Measurements from ENCODE around the gene BPIFB3. TPM values are rescaled to one million over a fixed set of nuclear protein-coding genes. Genes with fewer than 3 reads are reported as not detected.
"Not testable (repeated sequence)": the region's sequence is repeated elsewhere in the genome, so short reads cannot be mapped to it uniquely, and the experiment has no call there.

The BPIFB3 gene
- total RNA-seq, 3 donors from 2014 or later: not detected

DNA sequence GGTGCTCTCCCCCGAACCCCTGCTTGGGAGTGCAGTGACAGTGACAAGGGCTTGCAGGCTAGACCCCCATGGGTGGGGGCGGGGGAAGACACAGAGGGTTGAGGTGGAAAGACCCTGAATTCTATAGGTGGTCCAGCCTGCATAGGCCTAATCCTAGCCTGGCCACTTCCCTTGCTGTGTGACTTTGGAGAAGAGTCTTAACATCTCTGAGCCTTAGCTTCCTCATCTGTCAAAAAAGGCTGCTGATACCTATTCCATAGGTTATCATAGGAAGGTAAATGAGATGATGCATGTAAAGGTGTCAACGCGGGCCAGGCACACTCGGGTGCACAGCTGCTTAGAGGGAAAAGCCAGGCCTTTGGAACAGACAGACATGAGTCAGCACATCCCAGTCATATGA lies 41.5 kb downstream of the BPIFB3 start:
- Mint-ChIP-seq H3K36me3 (ENCODE audit: insufficient read depth) (no peaks in the 10 kb centered on the region), H3K9me3 (no peaks in the 10 kb centered on the region), H3K4me1 (ENCODE audit: low read depth) (peaks cover 3% of the 10 kb centered on the region), H3K27me3 (ENCODE audit: low read depth) (no peaks in the 10 kb centered on the region), H3K4me3 (no peak overlapping the region)
- DNase-seq: no peak
- ATAC-seq: no peak

DNA sequence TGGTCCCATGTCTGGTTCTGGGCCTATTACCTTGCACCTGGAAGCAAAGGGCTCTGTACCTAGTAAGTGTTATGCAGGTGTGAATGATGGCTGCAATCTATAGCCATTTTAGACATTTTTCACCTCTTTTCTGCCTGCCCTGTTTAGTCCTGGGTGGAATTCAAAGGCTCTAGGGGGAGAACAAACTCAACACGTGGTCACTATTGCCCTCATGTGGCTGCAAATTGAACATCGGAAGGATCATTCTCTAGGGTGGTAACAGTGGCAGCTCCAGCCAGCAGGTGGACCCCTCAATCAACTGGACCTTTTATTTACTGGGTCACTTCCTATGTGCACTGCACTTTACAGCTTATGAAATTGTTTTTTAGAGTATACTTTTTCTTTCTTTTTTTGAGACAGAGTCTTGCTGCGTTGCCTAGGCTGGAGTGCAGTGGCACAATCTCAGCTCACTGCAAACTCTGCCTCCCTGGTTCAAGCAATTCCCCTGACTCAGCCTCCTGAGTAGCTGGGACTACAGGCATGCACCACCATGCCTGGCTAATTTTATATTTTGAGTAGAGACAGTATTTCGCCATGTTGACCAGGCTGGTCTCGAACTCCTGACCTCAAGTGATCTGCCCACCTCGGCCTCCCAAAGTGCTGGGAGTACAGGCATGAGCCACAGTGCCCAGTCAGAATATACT lies 42.3 kb downstream of the BPIFB3 start:
- ATAC-seq: peak; percentile 76 to 78
- H3K4me3 Mint-ChIP-seq; H3K9me3 Mint-ChIP-seq; H3K36me3 Mint-ChIP-seq (ENCODE audit: insufficient read depth); H3K27me3 Mint-ChIP-seq (ENCODE audit: low read depth); H3K4me1 Mint-ChIP-seq (ENCODE audit: low read depth): not testable (repeated sequence)
- DNase-seq: peak; percentile 22

DNA sequence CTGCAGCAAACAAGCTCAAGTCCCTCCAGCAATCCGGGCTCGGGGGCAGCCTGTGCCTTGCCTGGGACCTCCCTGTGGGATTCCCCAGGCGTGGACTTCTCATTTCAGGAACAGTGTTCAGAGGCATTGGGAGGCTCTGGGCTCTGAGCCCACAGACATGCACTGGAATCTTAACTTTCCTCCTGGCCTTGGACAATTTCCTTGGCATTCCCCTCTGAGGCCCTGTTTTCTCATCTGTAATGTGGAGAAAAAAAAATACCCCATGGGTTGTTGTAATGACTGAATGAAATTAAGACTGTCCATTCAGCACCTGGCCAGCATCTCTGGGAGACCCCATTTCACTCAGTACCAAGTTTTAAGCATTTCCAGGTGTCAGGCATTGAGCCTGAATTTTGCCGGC lies 43.3 kb downstream of the BPIFB3 start:
- ATAC-seq (no peak), DNase-seq (no peak)
- Mint-ChIP-seq H3K4me3 (no peak overlapping the region), H3K9me3 (no peaks in the 10 kb centered on the region), H3K36me3 (ENCODE audit: insufficient read depth) (no peaks in the 10 kb centered on the region), H3K27me3 (ENCODE audit: low read depth) (no peaks in the 10 kb centered on the region), H3K4me1 (ENCODE audit: low read depth) (peaks cover 3% of the 10 kb centered on the region)

DNA sequence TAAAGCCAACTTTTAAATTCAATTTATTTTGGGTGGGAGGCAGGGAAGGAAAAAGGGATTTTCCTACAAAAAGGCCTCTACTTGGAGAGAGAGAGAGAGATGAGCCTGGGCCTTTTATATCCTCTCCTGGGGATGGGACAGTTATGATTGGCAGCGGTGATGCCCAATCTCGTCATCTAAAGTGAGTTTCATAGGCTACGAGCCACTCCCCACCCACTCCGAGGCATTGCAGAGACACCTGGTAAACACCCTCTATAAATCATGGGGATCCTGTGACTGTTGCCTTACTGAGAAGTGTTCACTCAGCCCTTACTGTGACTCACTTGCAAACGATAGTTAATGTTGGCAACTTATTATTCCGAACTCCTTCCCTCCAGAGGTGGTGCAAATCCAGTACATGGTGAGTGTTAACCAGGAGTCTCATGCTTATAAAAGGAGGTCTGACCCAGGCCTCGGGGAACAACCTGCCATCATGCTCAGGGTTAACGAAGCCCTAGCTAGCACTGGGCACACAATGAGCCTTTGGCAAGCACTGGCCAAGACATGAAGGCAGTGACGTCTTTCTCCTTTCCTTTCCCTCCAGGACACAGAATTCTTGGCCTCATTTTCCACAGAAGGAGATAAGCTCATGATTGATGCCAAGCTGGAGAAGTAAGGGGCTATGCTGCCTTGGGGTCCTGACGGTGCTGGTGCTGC lies 46.3 kb downstream of the BPIFB3 start:
- peaks cover 3% of the 10 kb centered on the region for H3K4me1 Mint-ChIP-seq (ENCODE audit: low read depth)
- H3K27me3 Mint-ChIP-seq (ENCODE audit: low read depth): no peaks in the 10 kb centered on the region
- no peak overlapping the region for H3K4me3 Mint-ChIP-seq
- no peaks in the 10 kb centered on the region for H3K36me3 Mint-ChIP-seq (ENCODE audit: insufficient read depth)
- DNase-seq (no peak), ATAC-seq (no peak)
- no peaks in the 10 kb centered on the region for H3K9me3 Mint-ChIP-seq

DNA sequence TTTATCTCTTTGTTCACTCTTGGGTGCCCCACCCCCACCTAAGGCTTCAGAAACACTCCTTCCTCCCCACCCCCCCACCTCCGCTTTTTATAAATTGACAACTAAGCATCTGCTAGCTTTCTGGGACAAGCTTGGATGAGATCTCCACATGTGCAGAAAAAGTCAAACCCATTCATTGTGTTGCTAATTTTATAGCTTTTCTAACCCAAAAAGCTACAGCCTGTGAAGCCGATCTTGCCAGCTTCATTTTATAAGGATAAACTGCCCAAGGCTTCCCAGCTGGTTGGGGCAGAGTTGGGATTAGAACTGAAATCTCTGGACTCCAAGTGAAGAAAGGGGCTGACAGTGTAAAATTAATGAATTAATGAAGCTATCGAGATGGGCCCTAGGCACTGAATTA lies 49.9 kb downstream of the BPIFB3 start:
- no peaks in the 10 kb centered on the region for H3K27me3 Mint-ChIP-seq (ENCODE audit: low read depth)
- no peaks in the 10 kb centered on the region for H3K36me3 Mint-ChIP-seq (ENCODE audit: insufficient read depth)
- no peaks in the 10 kb centered on the region for H3K4me1 Mint-ChIP-seq (ENCODE audit: low read depth)
- DNase-seq: no peak
- no peaks in the 10 kb centered on the region for H3K9me3 Mint-ChIP-seq
- no peak for ATAC-seq
- no peak overlapping the region for H3K4me3 Mint-ChIP-seq

DNA sequence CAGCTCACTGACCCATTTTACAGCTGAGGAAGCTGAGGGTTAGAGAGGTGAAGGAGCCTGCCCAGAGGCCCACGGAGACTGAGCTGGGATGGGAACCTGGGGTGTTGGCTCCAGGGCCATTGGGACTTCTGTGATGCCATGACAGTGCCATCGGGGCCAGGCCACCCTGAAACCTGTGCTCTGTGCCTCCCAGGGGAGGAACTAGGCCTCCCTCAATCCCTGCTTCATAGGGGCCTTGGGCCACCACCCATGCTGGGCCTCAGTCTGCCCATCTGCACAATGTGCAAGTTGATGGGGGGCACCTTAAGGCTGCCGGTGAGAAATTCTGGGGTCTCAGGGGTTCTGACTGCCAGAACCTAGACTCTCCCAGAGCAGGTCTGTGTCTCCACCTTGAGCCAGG lies 50.6 kb downstream of the BPIFB3 start:
- H3K4me1 Mint-ChIP-seq (ENCODE audit: low read depth): no peaks in the 10 kb centered on the region
- DNase-seq (no peak), ATAC-seq (no peak)
- no peaks in the 10 kb centered on the region for H3K27me3 Mint-ChIP-seq (ENCODE audit: low read depth)
- H3K36me3 Mint-ChIP-seq (ENCODE audit: insufficient read depth): no peaks in the 10 kb centered on the region
- no peaks in the 10 kb centered on the region for H3K9me3 Mint-ChIP-seq
- no peak overlapping the region for H3K4me3 Mint-ChIP-seq

DNA sequence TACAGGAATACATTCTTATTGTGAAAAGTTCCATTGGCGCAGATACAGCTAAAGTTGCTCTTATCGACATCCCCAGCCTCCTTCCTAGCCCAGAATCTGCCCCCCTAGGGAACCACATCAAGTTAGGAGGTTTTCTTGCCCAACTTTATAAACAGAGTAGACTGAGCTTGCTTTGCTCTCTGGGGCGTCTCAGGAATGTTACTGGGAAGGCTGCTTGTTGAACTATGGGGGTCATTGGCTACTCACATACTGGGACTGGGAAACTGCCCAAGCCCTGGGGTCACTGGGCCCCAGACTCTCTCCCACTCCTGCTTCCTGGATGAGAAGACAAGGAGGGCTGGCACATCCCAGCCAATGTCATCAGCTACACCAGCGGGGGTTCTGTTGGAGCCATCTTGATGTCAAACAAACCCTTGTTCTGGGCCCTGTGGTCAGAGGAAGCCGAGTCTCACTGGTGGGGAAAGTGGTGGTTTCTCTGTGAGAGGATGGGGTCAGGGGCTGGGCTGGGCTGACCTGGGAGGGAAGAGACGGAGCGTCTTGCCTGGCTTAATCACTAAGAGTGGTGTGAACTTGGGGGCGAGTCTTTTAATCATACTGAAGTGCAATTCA lies 51.7 kb downstream of the BPIFB3 start:
- Mint-ChIP-seq H3K9me3 (no peaks in the 10 kb centered on the region), H3K36me3 (ENCODE audit: insufficient read depth) (no peaks in the 10 kb centered on the region), H3K27me3 (ENCODE audit: low read depth) (no peaks in the 10 kb centered on the region), H3K4me3 (no peak overlapping the region), H3K4me1 (ENCODE audit: low read depth) (no peaks in the 10 kb centered on the region)
- DNase-seq: no peak
- no peak for ATAC-seq

DNA sequence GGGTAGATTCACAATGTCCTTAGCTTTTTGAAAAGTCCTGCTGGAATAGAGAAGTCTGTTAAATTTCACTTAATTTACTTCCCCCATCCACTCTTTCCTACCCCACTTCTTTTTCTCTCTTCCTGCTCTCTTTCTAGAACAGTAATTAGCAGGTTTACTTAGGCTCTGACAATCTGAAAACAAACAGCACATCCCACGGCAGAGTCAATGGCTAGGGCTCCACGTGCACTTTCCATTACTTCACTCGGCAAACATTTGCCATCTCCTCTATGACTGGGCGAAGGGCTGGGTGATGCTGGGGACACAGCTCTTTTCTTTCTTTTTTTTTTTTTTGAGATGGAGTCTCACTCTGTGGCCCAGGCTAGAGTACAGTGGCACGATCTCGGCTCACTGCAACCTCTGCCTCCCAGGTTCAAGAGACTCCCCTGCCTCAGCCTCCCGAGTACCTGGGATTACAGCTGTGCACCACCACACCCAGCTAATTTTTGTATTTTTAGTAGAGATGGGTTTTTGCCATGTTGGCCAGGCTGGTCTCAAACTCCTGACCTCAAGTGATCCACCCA lies 52.4 kb downstream of the BPIFB3 start:
- not testable (repeated sequence) for H3K4me3 Mint-ChIP-seq; H3K9me3 Mint-ChIP-seq; DNase-seq; ATAC-seq; H3K36me3 Mint-ChIP-seq (ENCODE audit: insufficient read depth); H3K4me1 Mint-ChIP-seq (ENCODE audit: low read depth); H3K27me3 Mint-ChIP-seq (ENCODE audit: low read depth)

DNA sequence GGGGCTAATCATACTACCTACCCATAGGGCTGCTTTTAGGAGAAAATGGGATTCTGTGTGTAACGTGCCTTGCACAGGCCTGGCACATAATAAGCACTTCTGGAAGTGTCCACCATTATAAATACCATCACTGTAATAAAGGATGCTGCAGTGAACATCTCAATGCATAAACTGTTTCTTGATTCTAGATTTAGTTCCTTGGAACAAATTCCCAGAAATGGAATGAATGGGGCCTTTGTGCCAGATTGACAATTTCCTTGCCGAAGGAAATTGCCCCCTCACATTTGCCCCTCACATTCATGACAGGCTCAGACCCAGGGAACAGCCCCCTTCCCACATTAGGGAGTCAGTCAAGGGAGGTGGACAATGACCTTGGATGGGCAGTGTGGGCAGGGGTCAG lies 55.0 kb downstream of the BPIFB3 start:
- Mint-ChIP-seq H3K4me1 (ENCODE audit: low read depth) (no peaks in the 10 kb centered on the region), H3K9me3 (no peaks in the 10 kb centered on the region), H3K4me3 (no peak overlapping the region), H3K36me3 (ENCODE audit: insufficient read depth) (no peaks in the 10 kb centered on the region), H3K27me3 (ENCODE audit: low read depth) (no peaks in the 10 kb centered on the region)
- no peak for ATAC-seq
- no peak for DNase-seq

DNA sequence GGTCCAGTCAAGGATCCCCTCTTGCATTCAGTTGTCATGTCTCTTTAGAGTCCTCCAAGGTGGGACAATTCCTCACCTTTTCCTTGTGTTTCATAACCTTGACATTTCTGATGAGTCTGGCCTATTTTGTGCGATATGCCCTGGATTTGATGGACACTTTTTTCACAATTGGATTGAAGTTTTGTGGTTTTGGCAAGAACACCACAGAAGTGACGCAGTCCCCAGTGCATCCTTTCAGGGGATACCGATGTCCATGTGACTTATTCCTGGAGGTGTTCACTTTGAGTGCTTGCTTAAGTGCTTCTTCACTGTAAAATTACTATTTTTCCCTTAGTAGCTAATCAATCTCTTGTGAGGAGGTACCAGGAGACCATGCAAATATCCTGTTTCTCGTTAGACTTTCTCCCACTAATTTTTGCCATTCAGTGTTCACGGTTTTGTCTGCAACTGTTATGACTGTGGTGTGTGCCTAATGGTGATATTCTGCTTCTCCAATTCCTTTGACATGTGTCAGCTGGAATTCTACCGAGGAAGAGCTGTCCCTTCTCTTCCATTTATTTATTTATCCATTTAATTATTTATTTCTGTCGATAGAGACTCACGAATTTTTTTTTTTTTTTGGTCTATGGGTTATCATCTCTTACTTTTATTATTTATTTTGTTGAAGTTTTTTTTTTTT lies 56.6 kb downstream of the BPIFB3 start:
- no peaks in the 10 kb centered on the region for H3K9me3 Mint-ChIP-seq
- no peak for ATAC-seq
- peaks cover 2% of the 10 kb centered on the region for H3K27me3 Mint-ChIP-seq (ENCODE audit: low read depth)
- no peaks in the 10 kb centered on the region for H3K36me3 Mint-ChIP-seq (ENCODE audit: insufficient read depth)
- no peak for DNase-seq
- no peaks in the 10 kb centered on the region for H3K4me1 Mint-ChIP-seq (ENCODE audit: low read depth)
- no peak overlapping the region for H3K4me3 Mint-ChIP-seq

DNA sequence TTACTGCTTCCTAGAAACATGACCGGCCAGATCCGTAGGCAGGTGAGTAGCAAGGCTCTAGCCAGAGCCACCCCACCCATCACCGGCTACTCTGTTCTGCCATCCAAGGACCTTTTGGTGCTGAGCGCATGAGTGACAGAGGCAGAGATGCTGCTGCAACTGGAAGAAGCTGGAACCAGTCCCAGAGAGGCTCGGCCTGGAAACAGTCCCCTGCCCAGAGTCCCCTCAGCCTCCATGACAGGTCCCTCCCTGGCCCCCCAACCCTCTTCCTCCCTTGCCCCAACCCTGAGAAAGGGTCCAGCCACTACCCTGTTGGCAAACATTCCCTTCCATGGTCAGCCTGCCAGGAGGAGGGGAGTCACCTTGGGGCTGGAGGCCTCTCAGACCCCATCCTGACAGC lies 57.6 kb downstream of the BPIFB3 start:
- H3K36me3 Mint-ChIP-seq (ENCODE audit: insufficient read depth): no peaks in the 10 kb centered on the region
- H3K4me3 Mint-ChIP-seq: no peak overlapping the region
- H3K9me3 Mint-ChIP-seq: no peaks in the 10 kb centered on the region

DNA sequence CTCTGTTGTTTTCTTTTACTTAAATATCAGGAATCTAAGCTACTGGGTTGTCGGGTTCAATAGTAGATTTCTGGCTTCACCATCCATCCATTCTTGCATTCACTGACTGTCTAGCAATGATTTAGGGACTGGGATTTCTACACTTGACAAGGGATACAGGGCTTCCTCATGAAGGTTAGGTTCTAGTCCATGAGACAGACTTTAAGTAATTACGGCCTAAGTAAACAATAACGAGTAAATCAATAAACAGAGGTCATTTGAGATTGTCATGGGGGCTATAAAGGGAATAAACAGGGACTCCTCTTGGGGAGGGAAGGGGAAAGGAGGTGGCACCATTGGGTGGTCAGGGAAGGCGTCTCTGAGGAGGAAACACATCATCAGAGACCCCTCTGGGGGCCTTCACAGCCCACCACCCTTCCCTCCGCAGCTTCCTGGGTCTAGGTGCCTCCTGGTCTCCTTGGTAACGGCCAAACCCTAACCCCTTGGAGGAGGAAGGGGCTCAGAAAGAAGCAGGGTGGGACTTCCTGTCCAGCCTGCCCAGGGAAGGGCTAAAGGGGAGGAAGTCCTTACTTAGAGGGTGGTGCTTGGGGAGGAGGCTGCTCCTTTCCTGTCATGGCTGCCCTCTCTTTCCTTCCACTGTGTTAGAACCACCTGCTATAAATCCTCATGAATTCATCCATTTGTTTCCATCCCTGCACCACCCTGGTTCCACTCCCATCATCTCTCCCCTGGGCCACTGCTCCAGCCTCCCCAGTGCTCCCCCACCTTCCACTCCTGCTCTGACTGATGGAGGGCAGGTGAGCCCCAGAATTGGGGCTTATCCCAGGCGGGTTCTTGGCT lies 59.1 kb downstream of the BPIFB3 start:
- H3K27me3 Mint-ChIP-seq (ENCODE audit: low read depth): peaks cover 2% of the 10 kb centered on the region
- no peak for ATAC-seq
- no peaks in the 10 kb centered on the region for H3K36me3 Mint-ChIP-seq (ENCODE audit: insufficient read depth)
- no peaks in the 10 kb centered on the region for H3K4me1 Mint-ChIP-seq (ENCODE audit: low read depth)
- no peak for DNase-seq
- H3K9me3 Mint-ChIP-seq: no peaks in the 10 kb centered on the region
- no peak overlapping the region for H3K4me3 Mint-ChIP-seq

More for the DNA sequence above, 57.6 kb downstream of the BPIFB3 start:
- ATAC-seq: no peak
- Mint-ChIP-seq H3K4me1 (ENCODE audit: low read depth) (no peaks in the 10 kb centered on the region), H3K27me3 (ENCODE audit: low read depth) (peaks cover 2% of the 10 kb centered on the region)
- DNase-seq: no peak

DNA sequence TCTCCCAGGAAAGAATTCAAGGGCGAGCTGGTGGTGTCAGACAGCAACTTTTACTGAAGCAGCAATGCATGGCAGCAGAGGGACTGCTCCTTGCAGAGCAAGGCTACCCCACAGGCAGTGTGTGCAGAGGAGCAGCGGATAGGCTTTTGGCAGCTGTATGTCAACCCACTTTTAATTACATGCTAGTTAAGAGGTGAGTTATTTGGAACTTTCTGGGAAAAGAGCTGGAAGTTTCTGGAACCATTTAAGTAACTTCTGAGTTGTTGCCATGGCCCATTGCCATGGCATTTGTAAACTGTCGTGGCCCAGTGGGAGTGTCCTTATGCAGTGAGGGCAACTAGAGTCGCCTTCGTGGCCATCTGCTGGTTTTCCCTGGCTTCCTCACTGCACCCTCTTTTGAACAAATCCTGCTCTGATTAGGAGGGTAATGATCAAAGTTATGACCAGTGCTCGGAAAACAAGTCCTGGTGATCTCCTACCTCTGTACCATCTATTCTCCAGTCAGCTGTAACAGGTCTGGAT lies 59.7 kb downstream of the BPIFB3 start:
- H3K9me3 Mint-ChIP-seq: no peaks in the 10 kb centered on the region
- H3K4me1 Mint-ChIP-seq (ENCODE audit: low read depth): no peaks in the 10 kb centered on the region
- DNase-seq: no peak
- H3K4me3 Mint-ChIP-seq: no peak overlapping the region
- no peaks in the 10 kb centered on the region for H3K36me3 Mint-ChIP-seq (ENCODE audit: insufficient read depth)
- peaks cover 2% of the 10 kb centered on the region for H3K27me3 Mint-ChIP-seq (ENCODE audit: low read depth)
- no peak for ATAC-seq

DNA sequence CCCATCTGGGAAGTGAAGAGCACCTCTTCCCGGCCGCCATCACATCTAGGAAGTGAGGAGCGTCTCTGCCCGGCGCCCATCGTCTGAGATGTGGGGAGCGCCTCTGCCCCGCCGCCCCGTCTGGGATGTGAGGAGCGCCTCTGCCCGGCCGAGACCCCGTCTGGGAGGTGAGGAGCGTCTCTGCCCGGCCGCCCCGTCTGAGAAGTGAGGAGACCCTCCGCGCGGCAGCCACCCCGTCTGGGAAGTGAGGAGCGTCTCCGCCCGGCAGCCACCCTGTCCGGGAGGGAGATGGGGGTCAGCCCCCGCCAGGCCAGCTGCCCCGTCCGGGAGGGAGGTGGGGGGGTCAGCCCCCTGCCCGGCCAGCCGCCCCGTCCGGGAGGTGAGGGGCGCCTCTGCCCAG lies 61.8 kb downstream of the BPIFB3 start:
- H3K4me1 Mint-ChIP-seq (ENCODE audit: low read depth); H3K4me3 Mint-ChIP-seq; DNase-seq; ATAC-seq; H3K27me3 Mint-ChIP-seq (ENCODE audit: low read depth); H3K9me3 Mint-ChIP-seq; H3K36me3 Mint-ChIP-seq (ENCODE audit: insufficient read depth): not testable (repeated sequence)

Measured in activated T-cell treated with anti-CD3 and anti-CD28 coated beads, Interleukin-2, amount 50 U/mL, for 4 hours (primary cell).